DND-41 (cell line): ENCODE results near the gene PROM2.

Experiments used
- ATAC-seq: fragments of 200-7000 bp; cut with Tn5 transposase; 3 replicates; pipeline ENCODE4 v1.9.1; 2021; ENCODE audit warnings: low read depth; ENCODE audit not compliant: insufficient read depth
- DNase-seq: peaks from one replicate; pipeline ENCODE4 v3.0.0-alpha.2; 2020
- H2AFZ ChIP-seq: 2 replicates; pipeline ENCODE4 v1.6.0; 2012; ENCODE audit warnings: low read depth, low read length
- H3K27ac ChIP-seq: 2 replicates; pipeline ENCODE4 v1.5.1; 2012; ENCODE audit warnings: low read length, inconsistent platforms
- H3K27me3 ChIP-seq: fragments of 200-600 bp; sonication (generic); 2 replicates; pipeline ENCODE4 v1.6.0; 2012; ENCODE audit warnings: low read length, mild to moderate bottlenecking, inconsistent platforms; ENCODE audit not compliant: insufficient read depth, poor library complexity
- H3K36me3 ChIP-seq: 2 replicates; pipeline ENCODE4 v1.5.1; 2012; ENCODE audit warnings: low read length, inconsistent platforms; ENCODE audit not compliant: insufficient read depth
- H3K4me1 ChIP-seq: 2 replicates; pipeline ENCODE4 v1.5.1; 2012; ENCODE audit warnings: mild to moderate bottlenecking, low read length; ENCODE audit not compliant: insufficient read depth
- H3K4me2 ChIP-seq: 2 replicates; pipeline ENCODE4 v1.6.0; 2012; ENCODE audit warnings: mild to moderate bottlenecking, moderate library complexity, low read length, inconsistent platforms; ENCODE audit not compliant: insufficient read depth
- H3K4me3 ChIP-seq, 2 experiments: fragments of 200-600 bp in 1 of 2; shearing (Covaris generic) in 1 of 2; 2 replicates each; pipeline ENCODE4 v1.5.1; 2012 to 2016; ENCODE audit warnings: inconsistent platforms in 2 of 2, low read length in 2 of 2, mild to moderate bottlenecking in 2 of 2, low read depth in 1 of 2, moderate library complexity in 1 of 2
- H3K79me2 ChIP-seq: 2 replicates; pipeline ENCODE4 v1.6.0; 2012; ENCODE audit warnings: low read length, inconsistent platforms; ENCODE audit not compliant: insufficient read depth
- H3K9ac ChIP-seq: 2 replicates; pipeline ENCODE4 v1.6.0; 2012; ENCODE audit warnings: low read depth, mild to moderate bottlenecking, inconsistent platforms, low read length, moderate library complexity
- H3K9me3 ChIP-seq: 2 replicates; pipeline ENCODE4 v1.5.1; 2012; ENCODE audit warnings: low read length, moderate library complexity, mild to moderate bottlenecking, inconsistent platforms; ENCODE audit not compliant: insufficient read depth, severe bottlenecking
- H4K20me1 ChIP-seq: 2 replicates; pipeline ENCODE4 v1.6.0; 2012; ENCODE audit warnings: low read length; ENCODE audit not compliant: insufficient read depth
- EZH2 ChIP-seq: IDR thresholded peaks from 3 replicates; pipeline ENCODE4 v1.6.1; 2012; ENCODE audit warnings: borderline replicate concordance, low read depth, mild to moderate bottlenecking, moderate library complexity, low read length, inconsistent platforms; ENCODE audit not compliant: severe bottlenecking
- TF ChIP-seq, protein P1 (sequence below): IDR thresholded peaks from 2 replicates; pipeline ENCODE4 v1.5.1; 2012; ENCODE audit warnings: borderline replicate concordance, low read length, moderate library complexity, mild to moderate bottlenecking; ENCODE audit not compliant: poor library complexity, severe bottlenecking; ENCODE audit errors: extremely low read depth

Gene PROM2

DNA sequence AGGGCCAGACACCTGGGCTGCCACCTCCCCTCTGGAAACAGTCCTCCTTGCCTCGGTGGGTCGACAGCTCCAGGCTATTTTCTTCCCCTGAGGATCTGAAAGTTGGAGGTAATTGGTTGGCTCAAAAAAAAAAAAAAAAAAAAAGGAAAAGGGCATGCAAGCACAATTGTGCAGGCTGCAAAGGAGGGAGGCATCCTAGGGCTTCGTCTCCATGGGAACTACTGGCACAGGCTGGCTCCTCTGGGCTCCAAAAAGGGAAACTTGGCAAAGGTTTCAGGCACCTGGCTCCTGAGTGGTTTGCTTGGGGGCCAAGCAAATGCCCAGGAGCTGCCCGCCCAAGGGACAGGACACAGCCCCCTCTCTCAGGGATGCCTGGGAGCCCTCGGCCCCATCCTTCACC lies 21.8 kb downstream of the PROM2 start:
- no peak for ATAC-seq
- no peak for DNase-seq
- no peaks in the 10 kb centered on the region for H3K36me3 ChIP-seq
- peaks cover 6% of the 10 kb centered on the region for H3K9me3 ChIP-seq
- peaks cover 45% of the 10 kb centered on the region for H3K4me1 ChIP-seq
- H3K79me2 ChIP-seq = peaks cover 5% of the 10 kb centered on the region; the same call in 1 of the 2 replicates
- 0 out of 2 replicates have a peak overlapping the region, but pooled peaks have one; percentile 57 for H3K9ac ChIP-seq
- peak overlapping the region; percentile 77; the same call in 1 of the 2 replicates for H3K27ac ChIP-seq
- H4K20me1 ChIP-seq = peaks cover 6% of the 10 kb centered on the region; the same call in 1 of the 2 replicates
- H3K27me3 ChIP-seq = no peaks in the 10 kb centered on the region
- no peak overlapping the region for H2AFZ ChIP-seq
- H3K4me2 ChIP-seq = no peak overlapping the region
- H3K4me3 ChIP-seq = no peak overlapping the region
- TF ChIP-seq, protein P1, sequence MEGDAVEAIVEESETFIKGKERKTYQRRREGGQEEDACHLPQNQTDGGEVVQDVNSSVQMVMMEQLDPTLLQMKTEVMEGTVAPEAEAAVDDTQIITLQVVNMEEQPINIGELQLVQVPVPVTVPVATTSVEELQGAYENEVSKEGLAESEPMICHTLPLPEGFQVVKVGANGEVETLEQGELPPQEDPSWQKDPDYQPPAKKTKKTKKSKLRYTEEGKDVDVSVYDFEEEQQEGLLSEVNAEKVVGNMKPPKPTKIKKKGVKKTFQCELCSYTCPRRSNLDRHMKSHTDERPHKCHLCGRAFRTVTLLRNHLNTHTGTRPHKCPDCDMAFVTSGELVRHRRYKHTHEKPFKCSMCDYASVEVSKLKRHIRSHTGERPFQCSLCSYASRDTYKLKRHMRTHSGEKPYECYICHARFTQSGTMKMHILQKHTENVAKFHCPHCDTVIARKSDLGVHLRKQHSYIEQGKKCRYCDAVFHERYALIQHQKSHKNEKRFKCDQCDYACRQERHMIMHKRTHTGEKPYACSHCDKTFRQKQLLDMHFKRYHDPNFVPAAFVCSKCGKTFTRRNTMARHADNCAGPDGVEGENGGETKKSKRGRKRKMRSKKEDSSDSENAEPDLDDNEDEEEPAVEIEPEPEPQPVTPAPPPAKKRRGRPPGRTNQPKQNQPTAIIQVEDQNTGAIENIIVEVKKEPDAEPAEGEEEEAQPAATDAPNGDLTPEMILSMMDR = no peak
- no peak for TF ChIP-seq EZH2

DNA sequence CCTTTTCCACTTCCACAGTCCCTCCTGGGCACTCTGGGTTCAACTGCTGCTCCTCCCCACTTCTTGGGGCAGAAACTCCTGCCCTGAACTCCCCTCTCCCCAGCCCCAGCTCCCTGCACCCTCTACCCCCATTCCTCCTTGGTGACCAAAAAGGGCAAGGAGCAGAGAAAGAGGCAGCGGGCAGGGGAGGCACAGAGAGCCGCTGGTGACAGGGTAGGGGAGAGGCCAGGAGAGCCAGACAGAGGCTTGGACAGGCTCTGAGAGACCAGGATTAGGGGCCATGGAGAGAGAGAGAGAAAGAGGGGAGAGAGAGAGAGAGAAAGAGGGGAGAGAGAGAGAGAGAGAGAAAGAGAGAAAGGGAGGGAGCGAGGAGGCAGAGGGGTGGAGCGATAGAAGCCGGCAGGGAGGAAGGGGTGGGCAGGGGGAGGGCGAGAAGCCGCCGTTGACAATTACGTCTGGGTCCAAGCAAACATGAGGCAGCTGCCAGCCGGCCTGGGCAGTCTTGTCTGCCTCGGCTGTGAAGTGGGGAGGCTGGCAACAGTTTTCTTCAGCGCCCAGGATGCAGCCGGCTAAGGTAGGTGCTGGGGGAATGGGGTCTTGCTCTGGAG lies 22.7 kb downstream of the PROM2 start, which contains the start of gene KCNIP3:
Gene KCNIP3 (plus strand): TSS at position 468 of the 608 bp plus-strand sequence. CDS start 92 bp downstream, at position 560.
- Histone ChIP-seq H3K79me2 (peaks cover 7% of the 10 kb centered on the region; the same call in 1 of the 2 replicates), H2AFZ (peak within 1 kb of the TSS; percentile 85), H3K9ac (peak within 1 kb of the TSS; percentile 57), H3K27ac (peak within 1 kb of the TSS; percentile 77), H4K20me1 (peaks cover 6% of the 10 kb centered on the region; the same call in 1 of the 2 replicates), H3K4me2 (peak within 1 kb of the TSS; percentile 68), H3K9me3 (no peaks in the 10 kb centered on the region), H3K4me1 (peaks cover 49% of the 10 kb centered on the region), H3K36me3 (no peaks in the 10 kb centered on the region), H3K4me3 (peak within 1 kb of the TSS; percentile 23 to 64; a peak in 3 of 4 replicates), H3K27me3 (no peaks in the 10 kb centered on the region)
- ATAC-seq = peak; percentile 73
- DNase-seq = peak; percentile 61
- TF ChIP-seq, protein P1 = no peak
- no peak for TF ChIP-seq EZH2

DNA sequence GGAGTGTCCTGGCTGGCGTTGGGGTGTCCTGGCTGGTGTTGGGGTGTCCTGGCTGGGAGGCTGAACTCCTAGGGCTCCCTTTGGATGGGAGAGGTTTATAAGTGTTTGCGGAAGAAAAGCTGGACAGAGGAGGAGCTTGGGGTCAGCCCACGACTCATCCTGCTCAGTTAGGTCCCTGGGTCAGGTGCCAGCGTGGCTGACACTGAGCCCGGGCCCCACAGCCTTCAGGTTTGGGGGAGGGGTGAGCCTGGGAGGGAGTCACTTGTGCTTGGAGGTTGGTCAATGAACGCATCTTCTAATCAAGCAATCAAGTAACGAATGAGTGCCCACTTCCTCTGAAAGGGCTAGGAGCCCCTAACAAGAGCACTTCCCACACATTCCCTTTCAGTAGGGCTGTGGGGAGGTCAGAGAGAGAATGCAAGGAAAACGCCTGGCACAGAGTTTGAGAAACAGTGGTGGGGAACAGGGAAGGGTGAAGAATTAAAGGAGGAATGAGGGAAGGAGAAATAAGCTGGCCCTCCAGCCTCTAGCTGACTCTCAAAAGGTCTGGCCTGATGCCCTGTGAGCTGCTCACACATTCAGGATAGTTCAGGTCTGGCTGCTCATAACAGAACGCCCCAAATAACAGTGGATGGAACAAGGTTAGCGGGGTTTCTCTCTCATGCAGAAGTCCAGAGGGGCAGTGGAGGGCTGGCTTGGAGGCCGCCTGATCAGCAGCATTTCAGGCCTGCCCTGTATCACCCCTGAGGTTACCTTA lies 23.6 kb downstream of the PROM2 start:
- no peaks in the 10 kb centered on the region for H3K9me3 ChIP-seq
- peak overlapping the region; percentile 85 for H2AFZ ChIP-seq
- no peak for TF ChIP-seq EZH2
- TF ChIP-seq, protein P1 = no peak
- DNase-seq (no peak), ATAC-seq (no peak)
- no peaks in the 10 kb centered on the region for H3K36me3 ChIP-seq
- peaks cover 6% of the 10 kb centered on the region; the same call in 1 of the 2 replicates for H4K20me1 ChIP-seq
- H3K27me3 ChIP-seq = no peaks in the 10 kb centered on the region
- H3K4me3 ChIP-seq = peak overlapping the region; percentile 23 to 64; a peak in 3 of 4 replicates
- H3K4me1 ChIP-seq = peaks cover 49% of the 10 kb centered on the region
- H3K27ac ChIP-seq = peak overlapping the region; percentile 77
- peak overlapping the region; percentile 68 for H3K4me2 ChIP-seq
- H3K9ac ChIP-seq = peak overlapping the region; percentile 57
- H3K79me2 ChIP-seq = peaks cover 7% of the 10 kb centered on the region; the same call in 1 of the 2 replicates
